ELF-1 (cell line): ENCODE results near the gene GARIN5B.

Source experiments
- DNase-seq: peaks from one replicate; pipeline ENCODE4 v3.0.0-alpha.2; 2016; ENCODE audit warnings: low read depth, low spot score

The GARIN5B gene

GRCh38 chr19:55324662-55325061, 38.4 kb downstream of the GARIN5B start:
- DNase-seq: no peak

- no peak for DNase-seq
These were observed 40.7 kb downstream of the GARIN5B start for GRCh38 chr19:55322204-55322885.

GRCh38 chr19:55321466-55322137, 41.5 kb downstream of the GARIN5B start:
- DNase-seq: no peak

GRCh38 chr19:55320844-55321419, 42.1 kb downstream of the GARIN5B start:
- DNase-seq: no peak

GRCh38 chr19:55319785-55320184, 43.3 kb downstream of the GARIN5B start:
- DNase-seq: peak; percentile 91

- DNase-seq: no peak
These were observed 46.4 kb downstream of the GARIN5B start for GRCh38 chr19:55316646-55317045.

- DNase-seq: no peak
These were observed 47.0 kb downstream of the GARIN5B start for GRCh38 chr19:55315956-55316525.

GRCh38 chr19:55314396-55314795, 48.7 kb downstream of the GARIN5B start:
- no peak for DNase-seq

GRCh38 chr19:55312621-55313512, 50.2 kb downstream of the GARIN5B start:
- DNase-seq: no peak

GRCh38 chr19:55311797-55312196, 51.3 kb downstream of the GARIN5B start:
- no peak for DNase-seq

GRCh38 chr19:55311397-55311796, 51.7 kb downstream of the GARIN5B start:
- DNase-seq: no peak

GRCh38 chr19:55310498-55310897, 52.6 kb downstream of the GARIN5B start:
- no peak for DNase-seq

GRCh38 chr19:55309448-55309847, 53.6 kb downstream of the GARIN5B start:
- no peak for DNase-seq

GRCh38 chr19:55308281-55308680, 54.8 kb downstream of the GARIN5B start:
- DNase-seq: no peak

GRCh38 chr19:55306712-55307111, 56.3 kb downstream of the GARIN5B start:
- DNase-seq: no peak

- DNase-seq: no peak
These were observed 57.0 kb downstream of the GARIN5B start for GRCh38 chr19:55305983-55306562.

GRCh38 chr19:55305491-55305890, 57.6 kb downstream of the GARIN5B start:
- DNase-seq: peak; percentile 67

GRCh38 chr19:55304980-55305379, 58.1 kb downstream of the GARIN5B start:
- DNase-seq: no peak
